GM18526 (cell line): ENCODE results near the gene MBP.

ENCODE experiments used
- POLR2A ChIP-seq: IDR thresholded peaks from 3 replicates; pipeline ENCODE4 v1.6.1; 2011; ENCODE audit not compliant: insufficient read length; ENCODE audit errors: extremely low read depth

MBP gene

DNA sequence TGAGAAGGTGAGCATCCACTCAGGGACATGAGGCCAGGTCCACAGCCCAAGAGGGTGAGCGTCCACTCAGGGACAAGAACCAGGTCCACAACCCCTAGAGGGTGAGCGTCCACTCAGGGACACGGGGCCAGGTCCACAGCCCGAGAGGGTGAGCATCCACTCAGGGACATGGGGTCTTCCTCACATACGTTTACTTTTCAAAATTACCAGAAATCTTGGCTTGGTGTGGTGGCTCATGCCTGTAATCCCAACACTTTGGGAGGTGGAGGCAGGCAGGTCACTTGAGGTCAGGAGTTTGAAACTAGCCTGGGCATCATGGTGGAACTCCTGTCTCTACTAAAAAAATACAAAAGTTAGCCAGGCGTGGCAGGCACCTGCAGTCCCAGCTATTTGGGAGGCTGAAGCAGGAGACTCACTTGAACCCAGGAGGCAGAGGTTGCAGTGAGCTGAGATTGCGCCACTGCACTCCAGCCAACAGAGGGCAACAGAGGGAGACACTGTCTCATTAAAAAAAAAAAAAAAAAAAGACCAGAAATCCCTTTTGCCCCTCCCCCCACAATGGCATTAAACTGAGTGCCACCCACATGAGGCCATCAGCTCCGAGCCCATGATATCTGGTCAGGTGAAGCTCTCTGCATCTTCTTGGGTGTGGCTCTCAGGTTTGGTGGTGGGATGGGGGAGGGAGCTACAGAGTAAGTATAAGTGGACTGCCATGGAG lies 9.0 kb upstream of the MBP start:
- TF ChIP-seq POLR2A = no peak

DNA sequence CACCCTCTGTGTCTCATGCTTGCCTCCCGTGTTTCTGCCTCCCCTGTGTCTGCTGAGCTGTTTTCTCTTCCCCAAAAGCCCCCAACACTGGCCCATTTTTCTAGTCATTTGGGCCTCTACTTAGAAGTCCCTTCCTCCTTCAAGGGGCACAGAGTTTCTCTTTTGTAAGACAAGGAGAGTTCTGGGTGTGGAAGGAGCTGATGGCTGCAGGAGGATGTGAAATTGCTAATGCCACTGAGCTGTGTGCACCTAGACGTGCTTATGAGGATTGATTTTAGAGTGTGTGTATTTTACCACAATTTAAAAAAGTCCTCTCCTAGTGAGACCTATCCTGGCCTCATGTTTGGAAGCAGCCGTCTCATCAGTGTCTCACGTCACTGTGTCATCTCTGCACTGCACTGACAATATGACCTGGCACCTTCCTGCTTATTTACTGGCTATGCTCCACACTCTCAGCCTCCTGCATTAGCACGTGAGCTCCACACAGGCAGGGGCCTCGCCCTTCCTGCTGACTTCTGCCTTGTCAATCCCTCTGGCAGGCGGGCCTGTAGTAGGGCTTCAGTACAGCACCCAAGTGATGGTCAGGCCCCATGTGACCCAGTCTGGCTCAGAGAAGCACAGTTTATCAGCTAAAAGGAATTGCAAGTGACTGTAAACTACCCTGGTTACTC lies 8.0 kb upstream of the MBP start:
- TF ChIP-seq POLR2A = no peak

DNA sequence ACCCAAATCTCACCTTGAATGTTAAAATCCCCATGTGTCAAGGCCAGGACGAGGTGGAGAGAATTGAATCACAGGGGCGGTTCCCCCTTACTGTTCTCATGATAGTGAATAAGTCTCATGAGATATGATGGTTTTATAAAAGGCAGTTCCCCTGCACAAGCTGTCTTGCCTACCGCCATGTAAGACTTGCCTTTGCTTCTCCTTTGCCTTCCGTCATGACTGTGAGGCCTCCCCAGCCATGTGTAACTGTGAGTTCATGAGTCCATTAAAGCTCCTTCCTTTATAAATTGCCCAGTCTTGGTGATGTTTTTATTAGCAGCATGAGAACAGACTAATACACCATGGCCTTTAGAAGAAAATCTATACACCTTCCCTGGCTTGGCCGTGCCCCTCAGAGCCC lies 7.4 kb upstream of the MBP start:
- TF ChIP-seq POLR2A = no peak

DNA sequence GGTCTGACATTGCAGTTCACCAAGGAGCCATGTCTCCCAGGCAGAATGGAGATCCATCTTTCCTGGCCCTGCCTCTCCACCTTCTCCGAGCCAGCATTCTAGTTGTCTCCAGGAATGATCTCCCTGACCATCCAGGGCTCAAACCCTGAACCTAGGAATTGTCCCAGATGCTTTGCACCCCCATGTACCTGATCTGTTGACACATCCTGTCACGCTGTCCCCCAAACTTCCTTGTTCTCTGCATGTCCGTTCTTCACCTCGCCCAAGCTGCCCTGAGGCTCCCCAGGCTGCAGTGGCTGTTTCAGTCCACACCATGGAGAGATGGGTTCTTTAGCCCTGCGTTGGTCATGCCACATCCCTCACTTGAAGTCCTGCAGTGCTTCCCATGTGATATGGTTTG lies 7.0 kb upstream of the MBP start:
- TF ChIP-seq POLR2A = no peak

DNA sequence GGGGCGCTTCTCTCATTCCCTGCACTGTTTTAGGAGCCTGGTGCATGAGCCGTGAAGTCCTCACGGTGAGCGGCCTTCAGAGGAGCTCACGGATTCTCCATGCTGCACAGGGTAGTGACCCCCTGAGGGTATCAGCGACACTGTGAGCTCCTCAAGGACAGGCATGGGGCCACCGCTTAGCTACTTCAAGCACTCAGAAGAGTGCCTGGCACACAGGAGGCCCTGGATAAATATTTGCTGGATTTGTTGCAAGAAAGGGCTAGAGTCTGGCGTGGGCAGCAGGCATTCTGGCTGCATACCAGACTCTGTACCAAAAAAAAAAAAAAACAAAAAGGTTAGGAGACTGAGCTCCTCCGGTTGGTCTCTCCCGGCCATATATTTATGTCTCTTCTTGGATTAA lies 5.7 kb upstream of the MBP start:
- TF ChIP-seq POLR2A = no peak

DNA sequence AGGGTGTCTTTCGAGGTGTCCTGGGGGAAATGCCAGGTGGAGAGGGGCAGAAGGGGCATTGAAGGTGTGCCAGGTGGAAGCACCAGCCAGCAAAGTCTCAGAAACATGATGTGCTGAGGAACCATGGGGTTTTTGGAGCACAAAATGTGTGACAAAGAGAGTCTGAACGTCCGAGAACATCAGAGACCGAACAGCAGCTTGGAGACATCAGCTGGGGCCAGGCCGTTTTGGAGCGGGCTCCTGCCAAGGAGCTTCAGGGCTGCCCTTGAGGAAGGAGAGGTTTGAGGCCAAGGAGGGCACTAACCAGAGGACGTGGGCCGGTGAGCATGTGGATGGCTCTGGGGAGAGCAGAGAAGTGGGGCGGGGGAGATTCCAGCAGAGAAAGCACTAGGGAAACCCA lies 5.3 kb upstream of the MBP start:
- TF ChIP-seq POLR2A = no peak

DNA sequence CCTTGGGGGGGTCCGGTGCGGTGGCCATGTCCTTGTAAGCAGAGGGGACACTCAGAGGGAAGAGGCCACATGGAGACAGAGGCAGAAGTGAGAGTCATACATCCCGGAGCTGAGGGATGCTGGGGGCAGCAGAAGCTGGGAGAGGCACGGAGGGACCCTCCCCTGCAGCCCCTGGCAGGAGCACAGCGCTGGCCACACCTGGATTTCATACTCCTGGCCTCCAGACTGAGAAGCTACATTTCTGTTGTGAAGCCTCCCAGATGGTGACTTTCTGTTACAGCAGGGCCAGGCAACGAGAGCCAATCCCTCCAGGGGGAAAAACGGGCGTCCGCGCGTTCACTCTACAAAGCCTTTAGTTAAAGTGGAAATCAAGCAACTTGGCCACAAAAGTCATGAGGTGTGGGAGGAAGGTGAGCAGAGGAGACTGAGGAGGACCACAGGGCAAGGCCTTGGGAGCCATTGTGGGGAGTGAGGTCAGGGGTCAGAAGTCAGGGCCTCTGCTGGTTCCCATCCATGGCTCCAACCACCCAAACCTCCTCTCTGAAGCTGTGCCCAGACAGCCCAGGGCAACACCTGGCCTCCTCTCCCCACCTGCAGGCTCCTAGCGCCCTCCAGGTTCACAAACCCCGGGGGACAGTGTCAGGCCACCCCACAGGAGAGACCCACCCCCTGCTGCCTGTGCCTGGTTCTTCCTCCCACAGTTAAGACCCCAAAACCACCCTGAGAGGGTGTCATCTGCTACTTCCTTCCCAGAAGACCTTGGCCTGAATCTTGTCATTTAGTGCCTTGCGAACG lies 4.5 kb upstream of the MBP start:
- no peak for TF ChIP-seq POLR2A

DNA sequence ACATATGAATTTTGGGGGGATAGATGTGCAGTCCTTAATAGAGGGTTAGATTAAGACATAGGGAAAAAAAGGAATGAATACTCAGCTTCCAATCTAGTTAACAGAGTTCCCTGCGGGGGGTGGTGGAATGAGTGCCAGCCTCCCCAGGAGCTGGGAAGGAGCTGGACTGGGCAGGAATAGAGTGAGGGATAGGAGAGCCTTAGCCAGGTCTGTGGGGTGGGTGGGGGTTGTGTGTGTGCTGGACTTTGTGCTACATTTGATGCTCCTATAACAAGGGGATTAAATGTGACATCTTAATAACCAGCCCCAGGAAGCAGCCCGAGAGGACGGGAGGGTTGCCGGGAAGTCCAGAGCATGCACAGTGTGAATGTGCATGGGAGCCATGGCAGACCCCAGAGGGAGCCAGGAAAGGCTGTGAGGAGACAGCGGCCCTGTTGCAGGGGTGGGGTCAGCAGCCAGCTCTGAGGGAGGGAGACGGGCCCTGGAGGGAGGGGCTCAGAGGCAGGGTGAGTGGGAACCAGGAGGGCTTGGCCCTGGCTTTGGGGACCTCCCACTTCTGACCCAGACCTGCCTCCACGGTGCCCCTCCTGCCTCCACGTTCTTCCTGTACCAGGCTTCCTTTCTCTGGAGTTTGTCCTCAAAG lies 3.6 kb upstream of the MBP start:
- TF ChIP-seq POLR2A = no peak

DNA sequence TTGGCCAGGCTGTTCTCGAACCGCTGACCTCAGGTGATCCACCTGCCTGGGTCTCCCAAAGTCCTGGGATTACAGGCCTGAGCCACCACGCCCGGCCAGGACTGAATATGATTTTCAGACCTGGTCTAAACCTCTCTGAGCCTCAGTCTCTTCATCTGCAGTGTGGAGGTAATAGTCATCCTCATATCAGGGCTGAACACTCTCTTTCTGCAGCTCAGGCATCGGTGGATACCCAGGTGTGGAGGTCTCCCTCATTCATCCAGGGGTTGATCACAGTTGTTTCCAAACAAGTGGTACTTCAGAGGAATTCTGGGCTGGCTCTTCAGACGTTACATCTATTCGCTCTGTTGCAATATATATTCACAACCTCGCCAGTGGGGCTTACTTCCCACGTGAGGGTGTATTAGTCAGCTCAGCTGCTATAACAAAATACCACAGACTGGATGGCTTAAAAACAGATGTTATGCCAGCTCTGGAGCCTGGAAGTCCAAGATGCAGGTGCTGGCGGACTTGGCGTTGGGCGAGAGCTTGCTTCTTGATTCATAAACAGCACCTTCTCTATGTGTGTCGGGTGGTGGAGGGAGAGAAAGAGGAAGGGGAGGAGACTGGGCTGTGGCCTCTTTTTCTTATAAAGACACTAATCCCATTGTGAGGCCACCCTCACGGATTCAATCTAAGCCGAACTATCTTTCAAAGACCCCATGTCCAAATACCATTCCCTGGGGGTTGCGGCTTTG lies 2.9 kb upstream of the MBP start:
- no peak for TF ChIP-seq POLR2A

DNA sequence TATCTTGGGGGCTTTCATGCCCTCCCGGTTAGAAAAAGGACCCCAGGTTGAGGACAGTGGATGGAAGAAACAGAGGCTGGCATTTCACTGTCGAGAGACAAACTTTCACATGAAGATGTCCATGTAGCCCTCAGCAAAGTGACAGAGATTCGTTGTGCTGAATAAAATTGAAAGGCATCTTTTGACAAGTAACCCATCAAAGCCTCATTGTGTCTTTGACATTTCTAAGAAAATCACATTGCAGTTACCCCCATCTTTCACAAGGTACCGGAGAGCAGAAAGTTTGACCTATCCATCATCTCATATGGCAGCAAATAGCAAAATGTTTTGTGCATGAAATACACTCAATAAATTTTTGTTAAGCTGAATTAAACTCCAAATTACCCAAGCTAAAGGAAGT lies 2.0 kb upstream of the MBP start:
- TF ChIP-seq POLR2A = no peak

DNA sequence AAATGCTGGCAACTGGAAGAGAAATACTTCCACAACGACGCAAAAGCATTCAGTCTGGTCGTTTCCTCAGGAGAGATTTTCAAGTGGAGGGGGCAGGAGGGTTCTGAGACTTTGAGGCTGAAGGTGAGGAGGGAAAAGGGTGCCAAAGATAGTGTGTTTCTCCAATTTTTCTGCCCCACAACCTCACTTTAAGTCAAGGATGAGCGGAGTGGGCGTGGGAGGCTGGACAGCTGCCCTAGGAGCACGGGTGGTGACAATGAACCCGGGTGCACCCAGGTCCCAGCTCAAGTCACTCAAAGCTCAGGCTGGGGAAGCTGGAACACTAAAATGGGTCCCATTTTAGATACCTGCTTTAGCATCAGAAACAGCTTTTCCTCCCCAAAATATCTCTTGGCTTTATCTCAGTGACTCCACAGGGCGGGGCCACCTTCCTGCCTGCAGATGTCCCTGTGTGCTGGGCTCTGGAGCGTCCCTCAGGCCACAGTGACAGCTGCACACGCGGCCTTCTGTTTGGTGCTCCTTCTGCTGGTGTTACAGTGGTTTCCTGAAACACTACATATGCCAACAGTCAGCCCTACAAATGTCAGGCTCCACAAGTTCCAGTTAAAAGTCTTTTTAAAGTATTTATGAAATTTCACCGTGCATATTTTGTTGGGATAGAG lies 1.4 kb upstream of the MBP start:
- TF ChIP-seq POLR2A = no peak

DNA sequence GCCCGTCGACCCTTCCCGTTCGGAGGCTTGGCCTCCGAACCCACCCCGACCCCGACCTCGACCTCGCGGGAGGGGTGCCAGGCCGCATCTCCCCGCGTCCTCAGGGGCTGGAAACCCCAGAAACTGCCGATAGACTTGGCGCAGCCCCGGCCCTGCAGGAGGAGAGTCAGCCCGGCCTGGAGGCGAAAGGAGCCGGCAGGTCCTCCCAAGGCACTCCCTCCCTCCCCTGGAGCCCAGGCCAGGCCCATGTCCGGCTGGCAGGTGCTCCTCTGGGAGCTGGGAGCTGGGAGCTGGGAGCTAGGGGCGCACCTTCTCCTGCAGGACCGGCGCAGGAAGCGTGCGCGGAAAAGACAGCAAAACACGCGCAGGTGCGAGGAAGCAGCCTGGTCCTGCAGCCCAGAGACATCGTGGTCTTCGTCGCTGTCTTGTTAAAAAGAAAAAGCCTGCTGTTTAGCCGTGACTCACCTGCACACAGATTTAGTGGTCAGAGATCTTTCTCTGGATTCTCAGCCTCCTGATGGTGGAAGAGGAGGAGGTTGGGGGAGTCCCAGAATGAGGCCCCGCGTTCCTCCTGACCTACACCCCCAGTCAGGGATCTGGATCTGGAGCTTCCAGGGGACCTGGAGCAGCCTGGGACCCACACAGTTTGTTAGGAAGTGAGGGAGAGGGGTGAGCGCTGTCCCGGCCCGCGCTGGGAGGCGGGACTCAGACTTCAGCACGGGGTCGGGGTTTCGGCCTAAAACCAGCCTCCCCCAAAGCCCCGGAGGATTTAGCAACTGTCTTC lies 660 bp upstream of the MBP start:
- TF ChIP-seq POLR2A = no peak

DNA sequence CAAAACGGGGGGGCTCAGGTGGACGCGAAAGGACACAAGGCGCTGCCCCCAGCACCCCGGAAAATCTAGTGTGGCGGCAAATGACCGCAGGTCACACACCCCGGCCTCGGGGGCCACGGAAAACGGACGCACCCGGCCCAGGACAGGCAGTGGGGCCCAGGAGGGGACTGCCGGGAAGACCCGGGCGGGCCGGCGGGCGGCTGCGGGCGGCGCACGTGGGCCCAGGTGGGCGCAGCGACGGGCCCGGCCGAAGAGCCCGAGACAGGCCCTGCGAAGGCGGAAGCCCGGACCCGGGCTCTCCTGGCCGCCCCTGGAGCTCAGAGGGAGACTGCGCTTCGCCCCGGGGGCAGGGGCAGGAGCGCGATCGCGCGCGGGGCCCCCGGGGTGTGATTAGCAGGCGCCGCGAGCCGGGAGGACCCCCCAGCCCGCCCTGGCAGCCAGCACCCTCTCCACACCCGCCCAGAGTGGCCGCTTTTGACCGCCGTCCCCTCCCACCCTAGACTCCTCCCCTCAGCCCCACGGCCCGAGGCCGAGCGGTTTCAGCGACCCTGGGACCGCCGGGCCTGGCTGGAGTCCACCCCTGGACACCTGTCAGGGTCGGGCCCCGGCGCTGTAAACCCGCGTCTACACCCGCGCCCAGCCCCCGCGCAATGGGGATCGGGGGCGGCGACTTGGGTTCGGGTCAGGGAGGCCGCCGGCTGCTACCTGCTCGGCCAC lies 773 bp downstream of the MBP start:
- peak; percentile 53 for TF ChIP-seq POLR2A
